Stomach (tissue), 4 donors: ENCODE results near the gene PDLIM7.

Source experiments
- CTCF ChIP-seq, 7 experiments: fragments of 450-650 bp in 4 of 7; fragments of 200-600 bp in 3 of 7; sonication (generic) in 3 of 7; IDR thresholded peaks; one replicate each; pipeline ENCODE4 v1.5.1; 2016 to 2019; ENCODE audit warnings: antibody characterized with exemption in 7 of 7, control low read depth in 2 of 7, mild to moderate bottlenecking in 1 of 7
- POLR2A ChIP-seq, 4 donors: fragments of 450-650 bp; IDR thresholded peaks; one replicate each; pipeline ENCODE4 v1.6.1; 2016; ENCODE audit warnings: antibody characterized with exemption in 4 of 4, control low read depth in 2 of 4, mild to moderate bottlenecking in 1 of 4, moderate library complexity in 1 of 4

- TF ChIP-seq POLR2A (IDR thresholded peaks at IDR 0.05) (no peak), CTCF (IDR thresholded peaks at IDR 0.05) (peak in 2 of 7 experiments; percentile 0 to 23)
Measured at GRCh38 chr5:177457852-177458681, 39.3 kb downstream of the PDLIM7 start.
